ENCODE results near the gene KMT2A. TPM values are rescaled to one million over a fixed set of nuclear protein-coding genes. Genes with fewer than 3 reads are reported as not detected.

Gene KMT2A
- total and polyA plus RNA-seq, 2 experiments from 2014 or later = 34.3 to 72.2 TPM

Other genes starting within 250 kb of the KMT2A start
- 0.12 and 0.56 TPM in 2 replicates for gene JAML, start 211.5 kb upstream of the KMT2A start, total RNA-seq (2014; rRNA removed; shearing (Covaris generic))
- gene JAML, start 211.5 kb upstream of the KMT2A start, polyA plus RNA-seq (2016; fragmentation: Nextera tagmentation; extraction: Ambion mirVana) = 0.26 and 1.0 TPM in 2 replicates
- 2.9 and 5.7 TPM in 2 replicates for gene MPZL3, start 184.1 kb upstream of the KMT2A start, total RNA-seq (2014; rRNA removed; shearing (Covaris generic))
- 0.92 and 1.3 TPM in 2 replicates for gene MPZL3, start 184.1 kb upstream of the KMT2A start, polyA plus RNA-seq (2016; fragmentation: Nextera tagmentation; extraction: Ambion mirVana)
- gene MPZL2, start 172.2 kb upstream of the KMT2A start, total RNA-seq (2014; rRNA removed; shearing (Covaris generic)) = 2.8 and 4.2 TPM in 2 replicates
- gene MPZL2, start 172.2 kb upstream of the KMT2A start, polyA plus RNA-seq (2016; fragmentation: Nextera tagmentation; extraction: Ambion mirVana) = 2.1 and 2.6 TPM in 2 replicates
- not detected in 2 replicates for gene CD3E, start 131.8 kb upstream of the KMT2A start, total RNA-seq (2014; rRNA removed; shearing (Covaris generic))
- not detected in 2 replicates for gene CD3E, start 131.8 kb upstream of the KMT2A start, polyA plus RNA-seq (2016; fragmentation: Nextera tagmentation; extraction: Ambion mirVana)
- not detected in 2 replicates for gene CD3D, start 93.8 kb upstream of the KMT2A start, total RNA-seq (2014; rRNA removed; shearing (Covaris generic))
- not detected in 2 replicates for gene CD3D, start 93.8 kb upstream of the KMT2A start, polyA plus RNA-seq (2016; fragmentation: Nextera tagmentation; extraction: Ambion mirVana)
- not detected in 2 replicates for gene CD3G, start 92.1 kb upstream of the KMT2A start, total RNA-seq (2014; rRNA removed; shearing (Covaris generic))
- gene CD3G, start 92.1 kb upstream of the KMT2A start, polyA plus RNA-seq (2016; fragmentation: Nextera tagmentation; extraction: Ambion mirVana) = not detected in 2 replicates
- 42.2 and 42.8 TPM in 2 replicates for gene UBE4A, start 76.9 kb upstream of the KMT2A start, total RNA-seq (2014; rRNA removed; shearing (Covaris generic))
- gene UBE4A, start 76.9 kb upstream of the KMT2A start, polyA plus RNA-seq (2016; fragmentation: Nextera tagmentation; extraction: Ambion mirVana) = 9.9 and 11.8 TPM in 2 replicates
- gene ATP5MG, start 34.9 kb upstream of the KMT2A start, total RNA-seq (2014; rRNA removed; shearing (Covaris generic)) = 41.7 and 50.1 TPM in 2 replicates
- gene ATP5MG, start 34.9 kb upstream of the KMT2A start, polyA plus RNA-seq (2016; fragmentation: Nextera tagmentation; extraction: Ambion mirVana) = 987 and 1,075 TPM in 2 replicates
- gene TTC36, start 91.0 kb downstream of the KMT2A start, total RNA-seq (2014; rRNA removed; shearing (Covaris generic)) = 1.0 and 3.5 TPM in 2 replicates
- 0.40 TPM in 1 of 2 replicates, not detected in the other for gene TTC36, start 91.0 kb downstream of the KMT2A start, polyA plus RNA-seq (2016; fragmentation: Nextera tagmentation; extraction: Ambion mirVana)
- gene TMEM25, start 94.7 kb downstream of the KMT2A start, total RNA-seq (2014; rRNA removed; shearing (Covaris generic)) = 17.7 and 25.4 TPM in 2 replicates
- gene TMEM25, start 94.7 kb downstream of the KMT2A start, polyA plus RNA-seq (2016; fragmentation: Nextera tagmentation; extraction: Ambion mirVana) = 11.4 and 11.7 TPM in 2 replicates
- 11.1 and 12.8 TPM in 2 replicates for gene IFT46, start 129.4 kb downstream of the KMT2A start, total RNA-seq (2014; rRNA removed; shearing (Covaris generic))
- gene IFT46, start 129.4 kb downstream of the KMT2A start, polyA plus RNA-seq (2016; fragmentation: Nextera tagmentation; extraction: Ambion mirVana) = 4.3 and 4.6 TPM in 2 replicates
- gene ARCN1, start 135.9 kb downstream of the KMT2A start, total RNA-seq (2014; rRNA removed; shearing (Covaris generic)) = 106 and 109 TPM in 2 replicates
- 79.9 and 83.3 TPM in 2 replicates for gene ARCN1, start 135.9 kb downstream of the KMT2A start, polyA plus RNA-seq (2016; fragmentation: Nextera tagmentation; extraction: Ambion mirVana)
- 85.2 and 93.9 TPM in 2 replicates for gene PHLDB1, start 171.1 kb downstream of the KMT2A start, total RNA-seq (2014; rRNA removed; shearing (Covaris generic))
- gene PHLDB1, start 171.1 kb downstream of the KMT2A start, polyA plus RNA-seq (2016; fragmentation: Nextera tagmentation; extraction: Ambion mirVana) = 45.3 and 46.0 TPM in 2 replicates
- gene TREH, start 243.2 kb downstream of the KMT2A start, total RNA-seq (2014; rRNA removed; shearing (Covaris generic)) = not detected in 2 replicates
- gene TREH, start 243.2 kb downstream of the KMT2A start, polyA plus RNA-seq (2016; fragmentation: Nextera tagmentation; extraction: Ambion mirVana) = 0.24 and 0.36 TPM in 2 replicates